Coronary artery (tissue), 2 donors: ENCODE data around the gene SNCB.

Experiments used
- DNase-seq: peaks from one replicate; pipeline ENCODE4 v3.0.0-alpha.2; 2017; ENCODE audit warnings: low spot score
- H3K27ac ChIP-seq, 2 donors: fragments of 200-600 bp; sonication (generic); one replicate each; pipeline ENCODE4 v1.5.1; 2016 to 2019
- H3K4me3 ChIP-seq: fragments of 200-600 bp; sonication (generic); 2 replicates; pipeline ENCODE4 v1.5.1; 2016; ENCODE audit warnings: mild to moderate bottlenecking, moderate library complexity
- TF ChIP-seq, protein P1 (sequence below): fragments of 200-600 bp; sonication (generic); IDR thresholded peaks from one replicate; pipeline ENCODE4 v1.5.1; 2019; ENCODE audit warnings: antibody characterized with exemption

Gene SNCB

DNA sequence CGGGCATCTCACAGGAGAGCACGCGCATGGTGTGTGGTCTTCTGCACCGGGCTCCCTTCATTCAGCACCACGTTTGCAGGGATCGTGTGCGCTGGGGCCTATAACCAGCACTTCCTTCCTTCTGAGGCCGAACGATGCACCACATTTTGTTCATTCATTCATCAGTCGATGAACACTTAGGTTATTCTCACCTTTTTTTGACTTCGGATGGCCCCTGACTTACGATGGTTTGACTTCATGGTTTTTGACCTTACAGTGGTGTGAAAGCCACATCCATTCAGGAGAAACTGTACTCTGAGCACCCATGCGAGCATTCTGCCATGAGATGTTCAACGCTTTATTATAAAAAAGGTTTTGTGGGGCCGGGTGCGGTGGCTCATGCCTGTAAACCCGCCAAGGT is 44.5 kb upstream of the SNCB start:
- TF ChIP-seq, protein P1, sequence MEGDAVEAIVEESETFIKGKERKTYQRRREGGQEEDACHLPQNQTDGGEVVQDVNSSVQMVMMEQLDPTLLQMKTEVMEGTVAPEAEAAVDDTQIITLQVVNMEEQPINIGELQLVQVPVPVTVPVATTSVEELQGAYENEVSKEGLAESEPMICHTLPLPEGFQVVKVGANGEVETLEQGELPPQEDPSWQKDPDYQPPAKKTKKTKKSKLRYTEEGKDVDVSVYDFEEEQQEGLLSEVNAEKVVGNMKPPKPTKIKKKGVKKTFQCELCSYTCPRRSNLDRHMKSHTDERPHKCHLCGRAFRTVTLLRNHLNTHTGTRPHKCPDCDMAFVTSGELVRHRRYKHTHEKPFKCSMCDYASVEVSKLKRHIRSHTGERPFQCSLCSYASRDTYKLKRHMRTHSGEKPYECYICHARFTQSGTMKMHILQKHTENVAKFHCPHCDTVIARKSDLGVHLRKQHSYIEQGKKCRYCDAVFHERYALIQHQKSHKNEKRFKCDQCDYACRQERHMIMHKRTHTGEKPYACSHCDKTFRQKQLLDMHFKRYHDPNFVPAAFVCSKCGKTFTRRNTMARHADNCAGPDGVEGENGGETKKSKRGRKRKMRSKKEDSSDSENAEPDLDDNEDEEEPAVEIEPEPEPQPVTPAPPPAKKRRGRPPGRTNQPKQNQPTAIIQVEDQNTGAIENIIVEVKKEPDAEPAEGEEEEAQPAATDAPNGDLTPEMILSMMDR, result no peak

DNA sequence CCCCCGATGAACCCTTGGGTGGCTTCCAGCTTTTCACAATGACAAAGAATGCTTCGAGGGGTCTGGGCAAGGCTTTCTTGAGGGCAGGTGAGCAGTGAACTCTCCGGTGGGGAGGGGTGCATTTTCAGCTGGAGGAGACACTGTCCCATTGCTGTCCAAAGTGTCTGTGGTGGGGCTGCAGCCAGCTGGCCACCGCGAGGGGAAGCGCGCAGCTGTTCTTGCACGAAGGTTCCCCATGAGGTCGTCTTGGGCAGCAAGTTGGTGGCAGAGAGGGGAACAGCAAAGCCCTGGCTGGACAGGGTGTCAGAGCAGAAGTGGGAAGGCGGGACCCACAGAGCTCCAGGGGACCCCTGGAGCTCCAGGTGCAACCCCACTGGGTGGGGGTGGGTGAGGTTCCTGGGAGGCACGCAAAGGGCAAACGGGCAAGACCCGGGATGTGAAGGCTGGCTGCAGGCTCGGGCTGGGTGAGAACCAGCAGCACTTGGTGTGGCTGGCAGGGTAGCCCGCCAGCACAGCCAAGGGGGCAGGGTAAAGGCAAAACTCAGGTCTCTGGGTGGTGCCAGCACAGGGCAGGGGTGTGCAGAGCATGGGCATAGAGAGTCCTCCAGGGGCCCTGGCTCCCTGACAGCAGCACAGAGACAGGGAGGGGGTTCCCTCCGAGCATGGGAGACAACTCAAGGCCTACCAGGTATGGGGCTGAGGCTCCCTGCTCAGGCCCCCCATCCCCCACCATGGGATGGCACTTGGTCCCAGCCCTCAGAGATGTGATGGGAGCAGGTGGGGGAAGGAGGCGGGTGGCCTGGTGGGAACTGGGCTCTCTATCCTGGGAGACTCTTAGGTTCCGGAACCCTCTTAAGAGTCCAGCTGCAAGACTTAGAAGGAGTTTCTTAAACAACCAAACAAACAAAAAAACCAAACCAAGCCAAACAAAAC is 43.6 kb upstream of the SNCB start:
- H3K27ac ChIP-seq, result no peak overlapping the region
- TF ChIP-seq, protein P1, result no peak
- no peak overlapping the region for H3K4me3 ChIP-seq
- no peak for DNase-seq

More for the DNA sequence above, 44.5 kb upstream of the SNCB start:
- DNase-seq, result no peak
- no peak overlapping the region for H3K4me3 ChIP-seq
- H3K27ac ChIP-seq, result no peak overlapping the region

DNA sequence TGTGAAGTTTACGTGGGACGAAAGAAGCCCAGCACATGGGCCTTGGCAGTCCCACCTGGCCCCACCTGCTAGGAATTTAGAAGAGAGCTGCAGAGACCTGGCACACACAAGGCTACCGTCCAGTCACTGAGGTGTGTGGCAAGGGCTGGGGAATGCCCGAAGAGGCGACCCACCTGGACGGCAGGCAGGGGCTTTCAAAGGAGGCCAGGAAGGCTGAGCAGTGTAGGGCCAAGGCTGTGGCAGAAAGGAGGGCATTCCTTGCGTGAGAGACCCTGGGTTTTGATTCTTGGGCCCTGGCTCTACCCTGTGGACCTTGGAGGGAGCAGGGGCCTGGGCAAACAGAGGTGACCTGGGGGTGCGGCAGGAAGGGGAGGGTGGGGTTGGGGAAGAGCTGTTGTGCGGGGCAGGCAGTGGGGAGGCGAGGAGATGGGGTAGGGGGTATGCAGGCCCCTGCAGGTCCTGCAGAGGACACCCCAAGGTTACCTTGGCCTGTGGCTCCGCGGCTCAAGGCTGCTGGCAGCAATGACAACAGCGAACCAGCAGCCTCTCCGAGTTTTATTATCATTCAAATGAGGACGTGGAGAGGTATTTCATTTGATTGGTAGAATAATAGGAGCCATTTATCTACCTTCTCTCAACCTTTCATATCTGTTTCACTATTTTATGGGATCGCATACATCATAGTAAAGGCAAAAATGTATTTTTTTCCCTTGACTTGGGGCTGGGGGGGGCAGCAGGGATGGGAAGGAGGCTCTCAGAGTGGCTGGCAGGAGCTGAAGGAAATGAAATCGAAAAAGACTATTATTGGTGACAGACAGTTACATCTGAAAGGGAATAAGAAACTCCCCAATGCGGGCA is 41.8 kb upstream of the SNCB start:
- Histone ChIP-seq H3K27ac (no peak overlapping the region), H3K4me3 (no peak overlapping the region)
- TF ChIP-seq, protein P1, result no peak
- DNase-seq, result no peak

DNA sequence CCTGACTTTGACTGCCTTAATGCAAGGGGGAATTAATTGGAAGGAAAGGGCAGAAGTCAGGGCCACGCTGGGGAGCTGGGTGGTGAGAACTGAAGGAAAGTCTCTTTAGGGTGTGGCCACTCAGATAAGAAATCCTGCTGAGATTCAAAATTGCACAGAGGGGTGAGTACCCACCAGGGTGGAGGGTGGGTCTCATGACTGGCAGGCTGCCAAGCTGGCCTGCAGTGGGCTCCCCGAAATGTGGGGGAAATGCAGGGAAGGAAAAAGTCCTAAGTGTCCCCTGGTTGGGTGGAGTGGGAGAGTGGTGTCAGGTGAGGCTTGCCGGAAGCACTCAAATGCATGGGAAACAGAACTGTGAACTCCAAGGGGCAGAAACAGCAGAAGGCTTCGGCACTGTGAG is 41.1 kb upstream of the SNCB start:
- H3K27ac ChIP-seq, result no peak overlapping the region
- no peak overlapping the region for H3K4me3 ChIP-seq
- TF ChIP-seq, protein P1, result no peak
- no peak for DNase-seq

DNA sequence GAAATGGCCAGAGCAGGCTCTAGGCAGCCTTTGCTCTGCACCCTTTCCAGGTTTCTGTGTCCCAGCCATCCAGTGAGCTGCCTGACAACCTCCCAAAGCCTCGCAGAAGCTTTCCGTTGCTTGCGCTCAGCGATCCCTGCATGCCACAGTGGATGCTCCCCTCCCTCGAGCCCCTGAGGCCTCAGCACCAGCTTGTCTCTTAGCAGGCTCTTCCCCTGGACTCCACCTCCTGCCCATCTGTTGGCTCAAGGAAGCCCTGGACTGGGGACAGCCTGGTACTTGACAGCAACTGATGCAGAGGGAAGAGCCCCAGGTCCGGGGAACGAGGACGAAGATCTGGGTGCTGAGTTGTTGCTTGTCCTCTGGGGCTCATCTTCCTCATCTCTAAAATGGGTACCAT is 40.1 kb upstream of the SNCB start:
- no peak for DNase-seq
- H3K4me3 ChIP-seq, result no peak overlapping the region
- H3K27ac ChIP-seq, result no peak overlapping the region
- TF ChIP-seq, protein P1, result no peak

DNA sequence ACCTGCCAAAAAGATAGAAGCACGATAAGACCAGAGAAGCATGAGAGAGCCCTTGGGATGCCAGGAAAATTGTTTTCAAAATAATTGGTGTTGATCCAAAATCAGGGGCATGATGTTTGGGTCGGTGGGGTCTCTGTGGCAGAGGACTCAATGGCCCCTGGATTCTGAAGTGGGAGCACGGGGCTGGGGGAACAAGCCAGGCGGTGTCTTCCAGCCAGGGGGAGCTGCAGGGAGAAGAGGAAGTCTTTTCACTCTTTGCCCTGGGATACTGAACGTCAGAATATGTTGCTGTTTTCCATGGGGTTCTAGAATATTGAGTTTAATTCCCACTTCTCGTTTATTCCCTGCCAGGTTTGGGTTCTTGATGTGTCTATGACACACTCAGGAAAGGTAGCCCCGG is 37.3 kb upstream of the SNCB start:
- Histone ChIP-seq H3K4me3 (no peak overlapping the region), H3K27ac (no peak overlapping the region)
- TF ChIP-seq, protein P1, result no peak
- DNase-seq, result no peak
